Measurements from ENCODE around the gene ARHGEF37. TPM values are rescaled to one million over a fixed set of nuclear protein-coding genes. Genes with fewer than 3 reads are reported as not detected.

ARHGEF37 gene
- total and polyA plus RNA-seq, 2 of the 8 experiments (the other 6 are each of a cell fraction or from before 2014, with no cell fraction given): 0.21 to 0.48 TPM

DNA sequence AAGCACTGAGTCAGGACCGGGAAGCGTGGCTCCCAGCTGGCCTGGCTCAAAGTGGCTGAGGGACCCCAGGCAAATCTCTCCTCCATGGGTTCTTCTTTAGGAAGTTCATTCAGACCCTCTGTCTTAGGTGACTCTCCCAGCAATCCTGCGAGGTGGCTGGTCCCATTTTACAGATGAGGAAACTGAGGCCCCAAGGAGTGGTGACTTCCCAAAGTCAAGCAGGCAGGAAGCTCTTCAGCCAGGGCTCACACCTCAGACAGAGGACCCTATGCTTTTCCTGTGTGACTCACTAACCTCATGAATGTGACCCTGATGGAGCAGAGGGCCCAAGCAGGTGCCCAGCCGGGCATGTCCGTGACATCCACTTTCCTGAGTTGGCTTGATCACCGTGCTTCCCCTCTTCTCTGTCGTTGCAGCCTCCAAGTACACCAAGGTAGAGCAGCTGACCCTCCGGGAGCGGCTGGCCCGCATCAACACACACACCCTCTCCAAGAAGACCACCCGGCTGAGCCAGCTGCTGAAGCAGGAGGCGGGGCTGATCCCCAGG is 36.5 kb downstream of the ARHGEF37 start (continued):
- no peak for TF ChIP-seq CHD7 (IDR thresholded peaks at IDR 0.05; ENCODE audit: insufficient replicate concordance, low read length)
- TF ChIP-seq KDM4A (IDR thresholded peaks at IDR 0.05; ENCODE audit: low read depth, low read length, severe bottlenecking): no peak
- TF ChIP-seq GABPA (IDR thresholded peaks at IDR 0.05; ENCODE audit: borderline replicate concordance, insufficient read depth, low read length): no peak
- no peak for TF ChIP-seq SP2 (IDR thresholded peaks at IDR 0.05; ENCODE audit: low read length)
